ENCODE results near the gene MCIDAS. TPM values are rescaled to one million over a fixed set of nuclear protein-coding genes. Genes with fewer than 3 reads are reported as not detected.

Gene MCIDAS
- total and polyA plus RNA-seq, 2 of the 4 experiments (the other 2 are of a cell fraction): not detected

DNA sequence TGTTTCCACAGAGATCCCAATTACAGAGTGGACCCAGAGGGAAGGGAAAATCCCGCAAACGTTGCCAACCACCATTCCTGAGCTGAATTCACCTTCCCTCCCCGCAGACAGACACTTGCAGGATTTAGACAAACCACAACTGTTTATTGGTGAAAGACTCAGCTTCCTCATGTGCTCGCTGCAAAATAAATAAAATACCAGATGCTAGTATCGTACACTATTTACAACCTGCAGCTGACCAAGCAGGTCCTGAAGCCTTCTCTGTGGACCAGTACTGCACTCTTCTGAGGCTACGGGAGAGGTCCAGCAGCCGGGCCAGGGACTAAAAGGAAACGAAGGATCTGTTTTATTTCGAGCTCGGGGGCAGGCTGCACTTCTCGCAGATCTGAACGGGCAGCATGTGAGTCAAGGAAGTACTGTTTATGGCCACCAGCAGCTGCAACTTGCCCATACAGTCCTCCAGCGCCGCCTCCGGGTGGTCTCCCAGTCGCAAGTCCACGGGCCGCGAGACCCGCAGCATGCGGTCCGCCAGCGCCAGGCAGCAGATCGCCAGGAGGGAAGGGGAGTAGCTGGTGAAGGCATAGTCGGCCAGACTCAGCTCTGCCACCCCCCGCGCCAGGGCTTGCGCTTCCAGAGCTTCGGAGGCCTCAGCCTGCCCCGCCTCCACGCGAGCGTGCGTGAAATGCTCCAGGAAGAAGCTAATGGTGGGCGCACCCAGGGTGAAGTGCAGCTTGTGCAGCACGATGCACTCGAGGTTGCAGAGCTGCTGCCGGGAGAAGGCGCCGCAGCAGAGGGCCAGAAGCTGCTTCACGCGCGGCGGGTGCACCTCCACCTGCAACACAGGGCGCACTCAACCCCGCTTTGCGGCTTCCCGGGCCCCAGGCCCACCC lies 4.2 kb upstream of the MCIDAS start (continued):
- no peak for TF ChIP-seq FOS (IDR thresholded peaks at IDR 0.05; ENCODE audit: low read depth, low read length)
- TF ChIP-seq RAD21 (IDR thresholded peaks at IDR 0.05; ENCODE audit: low read length): no peak

DNA sequence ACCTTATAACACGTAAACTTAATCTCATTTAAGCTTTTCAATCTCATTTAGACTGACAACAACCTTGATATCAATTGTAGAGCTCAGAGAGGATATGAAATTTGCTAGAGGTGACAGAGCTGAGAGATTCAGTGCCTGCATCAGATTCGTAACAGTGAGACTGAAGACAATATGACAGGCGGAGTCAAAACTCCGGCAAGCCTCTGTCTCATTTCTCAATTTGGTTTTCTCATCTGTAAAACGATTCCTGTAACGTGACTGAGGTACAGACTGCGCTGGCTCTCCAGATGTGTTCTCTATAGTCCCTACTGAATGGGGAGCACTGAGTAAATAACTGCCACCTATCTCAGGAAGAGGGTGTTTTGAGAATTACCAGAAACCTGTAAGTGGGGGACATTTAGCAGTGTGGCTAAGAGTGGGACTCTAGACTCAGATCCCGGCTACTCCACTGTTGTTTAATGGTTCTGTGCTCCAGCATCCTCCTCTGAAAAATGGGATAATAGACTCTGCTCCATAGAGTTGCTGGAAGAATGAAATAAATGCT lies 3.0 kb upstream of the MCIDAS start:
- dilution Hi-C loops (cut with HindIII; ENCODE audit: low sequenced_read_pairs, unreplicated experiment): no loop called here
- TF ChIP-seq MXI1 (IDR thresholded peaks at IDR 0.05; ENCODE audit: borderline replicate concordance, low read depth, low read length) (no peak), NFE2L2 (IDR thresholded peaks at IDR 0.05; ENCODE audit: low read depth, low read length) (no peak), CEBPB (IDR thresholded peaks at IDR 0.05; ENCODE audit: low read depth, low read length) (no peak), SMC3 (IDR thresholded peaks at IDR 0.05; ENCODE audit: low read depth, low read length) (no peak), MAFK (IDR thresholded peaks at IDR 0.05; ENCODE audit: low read depth, low read length) (no peak), RAD21 (IDR thresholded peaks at IDR 0.05; ENCODE audit: low read length) (no peak), RCOR1 (IDR thresholded peaks at IDR 0.05; ENCODE audit: insufficient replicate concordance, low read length) (no peak), MAZ (IDR thresholded peaks at IDR 0.05; ENCODE audit: borderline replicate concordance, low read depth, low read length) (no peak)
- TF ChIP-seq, protein P1, sequence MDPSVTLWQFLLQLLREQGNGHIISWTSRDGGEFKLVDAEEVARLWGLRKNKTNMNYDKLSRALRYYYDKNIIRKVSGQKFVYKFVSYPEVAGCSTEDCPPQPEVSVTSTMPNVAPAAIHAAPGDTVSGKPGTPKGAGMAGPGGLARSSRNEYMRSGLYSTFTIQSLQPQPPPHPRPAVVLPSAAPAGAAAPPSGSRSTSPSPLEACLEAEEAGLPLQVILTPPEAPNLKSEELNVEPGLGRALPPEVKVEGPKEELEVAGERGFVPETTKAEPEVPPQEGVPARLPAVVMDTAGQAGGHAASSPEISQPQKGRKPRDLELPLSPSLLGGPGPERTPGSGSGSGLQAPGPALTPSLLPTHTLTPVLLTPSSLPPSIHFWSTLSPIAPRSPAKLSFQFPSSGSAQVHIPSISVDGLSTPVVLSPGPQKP (IDR thresholded peaks at IDR 0.05; ENCODE audit: borderline replicate concordance, low read depth, low read length): no peak
- TF ChIP-seq, protein P2, sequence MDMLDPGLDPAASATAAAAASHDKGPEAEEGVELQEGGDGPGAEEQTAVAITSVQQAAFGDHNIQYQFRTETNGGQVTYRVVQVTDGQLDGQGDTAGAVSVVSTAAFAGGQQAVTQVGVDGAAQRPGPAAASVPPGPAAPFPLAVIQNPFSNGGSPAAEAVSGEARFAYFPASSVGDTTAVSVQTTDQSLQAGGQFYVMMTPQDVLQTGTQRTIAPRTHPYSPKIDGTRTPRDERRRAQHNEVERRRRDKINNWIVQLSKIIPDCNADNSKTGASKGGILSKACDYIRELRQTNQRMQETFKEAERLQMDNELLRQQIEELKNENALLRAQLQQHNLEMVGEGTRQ (IDR thresholded peaks at IDR 0.05; ENCODE audit: low read depth, low read length): no peak

More for the DNA sequence above, 3.0 kb upstream of the MCIDAS start:
- Histone ChIP-seq H3K18ac (ENCODE audit: low read depth, low read length) (no peak overlapping the region), H3K36me3 (ENCODE audit: control insufficient read depth, insufficient read depth, low read length) (no peaks in the 10 kb centered on the region), H2AK9ac (replicated peaks; ENCODE audit: low read depth, low read length, poor library complexity) (no peak overlapping the region), H3K9me1 (ENCODE audit: insufficient read depth, low read length) (no peaks in the 10 kb centered on the region), H3K56ac (ENCODE audit: extremely low read depth, insufficient read depth, low read length) (no peak overlapping the region), H2BK20ac (ENCODE audit: low read depth, low read length) (no peak overlapping the region), H2BK120ac (ENCODE audit: low read depth, low read length) (no peak overlapping the region), H2BK15ac (ENCODE audit: low read depth, low read length) (no peak overlapping the region), H3K23ac (ENCODE audit: low read depth, low read length) (no peak overlapping the region), H3K9ac (ENCODE audit: low read depth, low read length) (no peak overlapping the region), H4K91ac (ENCODE audit: insufficient read depth, low read depth, low read length) (no peak overlapping the region), H3K4me1 (ENCODE audit: control insufficient read depth, insufficient read depth, low read length) (peaks cover 9% of the 10 kb centered on the region; the same call in 1 of the 2 replicates), H2AK5ac (ENCODE audit: low read depth, low read length) (no peak overlapping the region), H3K9me3 (ENCODE audit: control insufficient read depth, insufficient read depth, low read length) (peaks cover 4% of the 10 kb centered on the region; the same call in 1 of the 2 replicates), H2BK5ac (ENCODE audit: low read depth, low read length, poor library complexity, severe bottlenecking) (no peak overlapping the region), H3K4me2 (ENCODE audit: low read depth, low read length) (no peak overlapping the region), H4K20me1 (ENCODE audit: insufficient read depth, low read length) (peaks cover 30% of the 10 kb centered on the region; the same call in 1 of the 2 replicates), H4K8ac (ENCODE audit: low read depth in 2 of 2, low read length in 2 of 2) (no peak overlapping the region), H3K4ac (ENCODE audit: low read depth, low read length) (no peak overlapping the region), H3K27ac (ENCODE audit: insufficient read depth, low read length) (no peak overlapping the region), H3K27me3 (ENCODE audit: control insufficient read depth, insufficient read depth, low read length) (peaks cover 96% of the 10 kb centered on the region), H3K79me1 (ENCODE audit: low read depth in 1 of 2, low read length in 2 of 2) (no peaks in the 10 kb centered on the region), H3K4me3 (ENCODE audit: insufficient read depth, low read depth, low read length) (no peak overlapping the region), H2AFZ (replicated peaks; ENCODE audit: low read length, poor library complexity) (no peak overlapping the region), H4K5ac (ENCODE audit: low read depth, low read length) (no peak overlapping the region), H3K14ac (replicated peaks; ENCODE audit: low read depth, low read length) (no peak overlapping the region)
- intact Hi-C loops (cut with micrococcal nuclease): no loop called here
- 30% methylated on average over 4 of the region's 8 CpGs; no CpG with 5 or more reads in 1 of the 2 experiments for WGBS, 2 experiments (ENCODE audit: extremely low coverage in 2 of 2, insufficient read length in 1 of 2)
- in situ Hi-C loops (cut with MboI; ENCODE audit: low sequenced_read_pairs): no loop called here
- DNase-seq (no peak), ATAC-seq (ENCODE audit: low read depth) (no peak)
- ChIA-PET POLR2A (ENCODE audit: unreplicated experiment) (no interaction called here), CTCF (interaction anchor here (0.8 kb wide), 1 partner anchor 16 kb away, joined by 3 read pairs; no protein-coding TSS in a partner anchor)
- no TSS peak for BruUV-seq (replicated peaks)

Measured in IMR-90 (cell line).